SK-N-SH (cell line): ENCODE results near the gene E4F1.

Experiments
- CTCF ChIP-seq: fragments of 200-600 bp; sonication (generic); IDR thresholded peaks from 2 replicates; pipeline ENCODE4 v1.6.1; 2017; ENCODE audit warnings: antibody characterized with exemption, mild to moderate bottlenecking, moderate library complexity
- REST ChIP-seq: IDR thresholded peaks from 2 replicates; pipeline ENCODE4 v1.6.1; 2012; ENCODE audit warnings: mild to moderate bottlenecking, low read depth, low read length, moderate library complexity
- SIN3A ChIP-seq: IDR thresholded peaks from 2 replicates; pipeline ENCODE4 v1.6.1; 2012; ENCODE audit warnings: low read depth, mild to moderate bottlenecking, low read length, moderate library complexity, borderline replicate concordance
- TAF1 ChIP-seq: IDR thresholded peaks from 2 replicates; pipeline ENCODE4 v1.6.1; 2012; ENCODE audit warnings: low read depth, mild to moderate bottlenecking, low read length, moderate library complexity, borderline replicate concordance
- USF2 ChIP-seq: fragments of 150-350 bp; IDR thresholded peaks from 2 replicates; pipeline ENCODE4 v1.6.1; 2017; ENCODE audit warnings: antibody characterized with exemption, low read length, low read depth, borderline replicate concordance

GRCh38 chr16:2276368-2277195 lies 53.2 kb downstream of the E4F1 start:
- TF ChIP-seq SIN3A (no peak), CTCF (no peak), USF2 (no peak), TAF1 (no peak), REST (no peak)
